K562 (cell line): ENCODE results near the gene UPK2. TPM values are rescaled to one million over a fixed set of nuclear protein-coding genes. Genes with fewer than 3 reads are reported as not detected.

Source experiments
- CBX1 ChIP-seq: sonication (generic); IDR thresholded peaks from 2 replicates; pipeline ENCODE4 v1.6.1; 2016; ENCODE audit warnings: antibody characterized with exemption, low read depth, mild to moderate bottlenecking
- ESRRA ChIP-seq: fragments of 450-650 bp; IDR thresholded peaks from 2 replicates; pipeline ENCODE4 v1.6.1; 2014; ENCODE audit warnings: low read depth, mild to moderate bottlenecking, moderate library complexity, borderline replicate concordance
- FOS ChIP-seq: IDR thresholded peaks from 3 replicates; pipeline ENCODE4 v1.6.1; 2011; ENCODE audit not compliant: insufficient read length; ENCODE audit errors: extremely low read depth
- HNRNPLL ChIP-seq: fragments of 200-400 bp; formaldehyde crosslinking; IDR thresholded peaks from 2 replicates; pipeline ENCODE4 v1.6.1; 2017; ENCODE audit warnings: low read length, low read depth, mild to moderate bottlenecking; ENCODE audit not compliant: poor library complexity, severe bottlenecking
- NFE2 ChIP-seq: IDR thresholded peaks from 2 replicates; pipeline ENCODE4 v1.6.1; 2014; ENCODE audit warnings: antibody characterized with exemption, low read depth
- PCBP1 ChIP-seq: fragments of 200-400 bp; formaldehyde crosslinking; IDR thresholded peaks from 2 replicates; pipeline ENCODE4 v1.6.1; 2018; ENCODE audit warnings: mild to moderate bottlenecking, low read depth, low read length; ENCODE audit not compliant: poor library complexity, severe bottlenecking
- PTRF ChIP-seq: fragments of 450-650 bp; IDR thresholded peaks from 2 replicates; pipeline ENCODE4 v1.6.1; 2016; ENCODE audit warnings: mild to moderate bottlenecking, missing genetic modification characterization, missing compliant biosample characterization
- SETDB1 ChIP-seq: IDR thresholded peaks from one replicate; pipeline ENCODE4 v1.6.1; 2012; ENCODE audit warnings: low read length, control low read depth, inconsistent platforms
- STAT5B ChIP-seq: fragments of 250-450 bp; sonication (Bioruptor Pico); IDR thresholded peaks from 2 replicates; pipeline ENCODE4 v1.8.0; 2021; ENCODE audit warnings: mild to moderate bottlenecking, inconsistent platforms
- XRCC3 ChIP-seq: fragments of 450-650 bp; IDR thresholded peaks from 2 replicates; pipeline ENCODE4 v1.6.1; 2017; ENCODE audit warnings: mild to moderate bottlenecking, moderate library complexity
- ZFX ChIP-seq: sonication (generic); formaldehyde crosslinking; IDR thresholded peaks from 2 replicates; pipeline ENCODE4 v1.8.0; 2022; ENCODE audit warnings: mild to moderate bottlenecking, missing genetic modification reagents, moderate library complexity
- ZNF239 ChIP-seq: fragments of 250-450 bp; sonication (Bioruptor Pico); IDR thresholded peaks from 2 replicates; pipeline ENCODE4 v1.4.0; 2020; ENCODE audit warnings: mild to moderate bottlenecking
- ZNF408 ChIP-seq: fragments of 250-450 bp; sonication (Bioruptor Pico); IDR thresholded peaks from 2 replicates; pipeline ENCODE4 v1.4.0; 2020; ENCODE audit warnings: low read depth, mild to moderate bottlenecking, moderate library complexity
- polyA plus RNA-seq, 8 experiments: library from polyadenylated mRNA; depleted of rRNA in 4 of 8; stranded (reverse) in 5 of 8; unstranded in 3 of 8; fragments of >200 nt; fragmentation: Nextera tagmentation in 2 of 8; fragmentation: Illumina TruSeq in 1 of 8; extraction: Ambion mirVana in 2 of 8; extraction: Trizol in 1 of 8; gene quantifications; 2 replicates each; pipeline versions ENCODE4 v1.2.1 to v1.2.3, GENCODE V29; 2011 to 2014; ENCODE audit warnings: inconsistent platforms in 1 of 8, missing spikeins in 1 of 8
- total RNA-seq, 7 experiments: library from RNA; depleted of rRNA in 6 of 7; stranded (reverse); fragments of >200 nt in 6 of 7; fragmentation: Illumina TruSeq in 2 of 7; extraction: Trizol in 2 of 7; gene quantifications; 2 replicates each; pipeline versions ENCODE4 v1.2.1 to v1.2.3, GENCODE V29; 2011 to 2021; ENCODE audit warnings: low replicate concordance in 1 of 7
- TF ChIP-seq, protein P1 (sequence below): fragments of 250-450 bp; sonication (Bioruptor Pico); IDR thresholded peaks from 2 replicates; pipeline ENCODE4 v1.4.0; 2020; ENCODE audit warnings: mild to moderate bottlenecking, moderate library complexity, borderline replicate concordance
- TF ChIP-seq, protein P2 (sequence below): sonication (generic); formaldehyde crosslinking; IDR thresholded peaks from 2 replicates; pipeline ENCODE4 v1.8.0; 2022; ENCODE audit warnings: mild to moderate bottlenecking, low read depth, missing genetic modification reagents
- TF ChIP-seq, protein P3 (sequence below): fragments of 450-650 bp; conservative IDR thresholded peaks from 2 replicates; pipeline ENCODE4 v1.6.1; 2016; ENCODE audit warnings: missing genetic modification characterization, low read depth, mild to moderate bottlenecking, control low read depth, missing compliant biosample characterization
- TF ChIP-seq, protein P4 (sequence below): fragments of 450-650 bp; formaldehyde crosslinking; conservative IDR thresholded peaks from 2 replicates; pipeline ENCODE4 v1.4.0; 2022; ENCODE audit warnings: mild to moderate bottlenecking, missing genetic modification characterization
- TF ChIP-seq, protein P5 (sequence below): fragments of 250-450 bp; sonication (Bioruptor Pico); IDR thresholded peaks from 2 replicates; pipeline ENCODE4 v1.9.0; 2021; ENCODE audit warnings: mild to moderate bottlenecking

The UPK2 gene
- total and polyA plus RNA-seq, 9 of the 15 experiments (the other 6 are each of a cell fraction or from before 2014, with no cell fraction given) = not detected

DNA sequence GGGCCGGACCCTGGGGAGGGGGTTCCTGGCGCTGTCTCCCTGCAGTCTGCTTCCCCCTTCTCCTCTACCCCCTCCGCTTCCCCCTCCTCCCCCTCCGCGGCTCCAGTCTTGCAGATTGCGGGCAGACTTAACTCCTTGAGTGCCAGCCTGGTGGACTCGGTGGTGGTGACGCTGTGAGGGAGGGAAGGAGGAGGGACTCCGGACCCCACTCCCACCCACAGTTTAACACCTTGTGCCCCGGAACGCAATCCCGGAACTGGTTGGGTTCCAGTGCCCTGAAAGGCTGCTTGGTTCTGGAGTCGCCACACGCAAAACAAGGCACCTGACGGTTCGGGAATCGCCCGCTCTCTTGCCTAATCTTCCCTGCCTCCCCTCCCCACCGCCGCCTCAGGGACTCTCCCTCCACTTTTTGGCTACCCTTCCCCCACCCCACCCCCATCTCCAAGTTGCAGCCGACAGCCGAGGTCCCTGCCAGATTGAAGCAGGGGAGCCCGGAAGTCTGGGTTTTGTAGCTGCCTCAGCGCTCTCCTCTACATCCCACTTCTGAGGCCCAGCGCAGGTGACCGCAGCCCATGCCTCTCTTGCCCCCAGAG lies 26.5 kb upstream of the UPK2 start (continued):
- TF ChIP-seq, protein P1, sequence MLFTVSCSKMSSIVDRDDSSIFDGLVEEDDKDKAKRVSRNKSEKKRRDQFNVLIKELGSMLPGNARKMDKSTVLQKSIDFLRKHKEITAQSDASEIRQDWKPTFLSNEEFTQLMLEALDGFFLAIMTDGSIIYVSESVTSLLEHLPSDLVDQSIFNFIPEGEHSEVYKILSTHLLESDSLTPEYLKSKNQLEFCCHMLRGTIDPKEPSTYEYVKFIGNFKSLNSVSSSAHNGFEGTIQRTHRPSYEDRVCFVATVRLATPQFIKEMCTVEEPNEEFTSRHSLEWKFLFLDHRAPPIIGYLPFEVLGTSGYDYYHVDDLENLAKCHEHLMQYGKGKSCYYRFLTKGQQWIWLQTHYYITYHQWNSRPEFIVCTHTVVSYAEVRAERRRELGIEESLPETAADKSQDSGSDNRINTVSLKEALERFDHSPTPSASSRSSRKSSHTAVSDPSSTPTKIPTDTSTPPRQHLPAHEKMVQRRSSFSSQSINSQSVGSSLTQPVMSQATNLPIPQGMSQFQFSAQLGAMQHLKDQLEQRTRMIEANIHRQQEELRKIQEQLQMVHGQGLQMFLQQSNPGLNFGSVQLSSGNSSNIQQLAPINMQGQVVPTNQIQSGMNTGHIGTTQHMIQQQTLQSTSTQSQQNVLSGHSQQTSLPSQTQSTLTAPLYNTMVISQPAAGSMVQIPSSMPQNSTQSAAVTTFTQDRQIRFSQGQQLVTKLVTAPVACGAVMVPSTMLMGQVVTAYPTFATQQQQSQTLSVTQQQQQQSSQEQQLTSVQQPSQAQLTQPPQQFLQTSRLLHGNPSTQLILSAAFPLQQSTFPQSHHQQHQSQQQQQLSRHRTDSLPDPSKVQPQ (CRISPR knock-in tag) = no peak
- TF ChIP-seq, protein P2, sequence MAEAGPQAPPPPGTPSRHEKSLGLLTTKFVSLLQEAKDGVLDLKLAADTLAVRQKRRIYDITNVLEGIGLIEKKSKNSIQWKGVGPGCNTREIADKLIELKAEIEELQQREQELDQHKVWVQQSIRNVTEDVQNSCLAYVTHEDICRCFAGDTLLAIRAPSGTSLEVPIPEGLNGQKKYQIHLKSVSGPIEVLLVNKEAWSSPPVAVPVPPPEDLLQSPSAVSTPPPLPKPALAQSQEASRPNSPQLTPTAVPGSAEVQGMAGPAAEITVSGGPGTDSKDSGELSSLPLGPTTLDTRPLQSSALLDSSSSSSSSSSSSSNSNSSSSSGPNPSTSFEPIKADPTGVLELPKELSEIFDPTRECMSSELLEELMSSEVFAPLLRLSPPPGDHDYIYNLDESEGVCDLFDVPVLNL (CRISPR knock-in tag) = no peak
- TF ChIP-seq PCBP1 (no peak), ZNF239 (CRISPR knock-in tag) (no peak), NFE2 (no peak), HNRNPLL (no peak), STAT5B (CRISPR knock-in tag) (no peak), PTRF (tag) (no peak), FOS (no peak), SETDB1 (no peak), ESRRA (no peak), ZFX (CRISPR knock-in tag) (no peak), ZNF408 (CRISPR knock-in tag) (no peak), XRCC3 (no peak), CBX1 (no peak)
- TF ChIP-seq, protein P3, sequence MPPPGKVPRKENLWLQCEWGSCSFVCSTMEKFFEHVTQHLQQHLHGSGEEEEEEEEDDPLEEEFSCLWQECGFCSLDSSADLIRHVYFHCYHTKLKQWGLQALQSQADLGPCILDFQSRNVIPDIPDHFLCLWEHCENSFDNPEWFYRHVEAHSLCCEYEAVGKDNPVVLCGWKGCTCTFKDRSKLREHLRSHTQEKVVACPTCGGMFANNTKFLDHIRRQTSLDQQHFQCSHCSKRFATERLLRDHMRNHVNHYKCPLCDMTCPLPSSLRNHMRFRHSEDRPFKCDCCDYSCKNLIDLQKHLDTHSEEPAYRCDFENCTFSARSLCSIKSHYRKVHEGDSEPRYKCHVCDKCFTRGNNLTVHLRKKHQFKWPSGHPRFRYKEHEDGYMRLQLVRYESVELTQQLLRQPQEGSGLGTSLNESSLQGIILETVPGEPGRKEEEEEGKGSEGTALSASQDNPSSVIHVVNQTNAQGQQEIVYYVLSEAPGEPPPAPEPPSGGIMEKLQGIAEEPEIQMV = no peak
- TF ChIP-seq, protein P4, sequence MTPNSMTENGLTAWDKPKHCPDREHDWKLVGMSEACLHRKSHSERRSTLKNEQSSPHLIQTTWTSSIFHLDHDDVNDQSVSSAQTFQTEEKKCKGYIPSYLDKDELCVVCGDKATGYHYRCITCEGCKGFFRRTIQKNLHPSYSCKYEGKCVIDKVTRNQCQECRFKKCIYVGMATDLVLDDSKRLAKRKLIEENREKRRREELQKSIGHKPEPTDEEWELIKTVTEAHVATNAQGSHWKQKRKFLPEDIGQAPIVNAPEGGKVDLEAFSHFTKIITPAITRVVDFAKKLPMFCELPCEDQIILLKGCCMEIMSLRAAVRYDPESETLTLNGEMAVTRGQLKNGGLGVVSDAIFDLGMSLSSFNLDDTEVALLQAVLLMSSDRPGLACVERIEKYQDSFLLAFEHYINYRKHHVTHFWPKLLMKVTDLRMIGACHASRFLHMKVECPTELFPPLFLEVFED (CRISPR knock-in tag) = no peak
- TF ChIP-seq, protein P5, sequence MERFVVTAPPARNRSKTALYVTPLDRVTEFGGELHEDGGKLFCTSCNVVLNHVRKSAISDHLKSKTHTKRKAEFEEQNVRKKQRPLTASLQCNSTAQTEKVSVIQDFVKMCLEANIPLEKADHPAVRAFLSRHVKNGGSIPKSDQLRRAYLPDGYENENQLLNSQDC (CRISPR knock-in tag) = no peak
